Measurements from ENCODE around the gene PEX14.

PEX14 gene

DNA sequence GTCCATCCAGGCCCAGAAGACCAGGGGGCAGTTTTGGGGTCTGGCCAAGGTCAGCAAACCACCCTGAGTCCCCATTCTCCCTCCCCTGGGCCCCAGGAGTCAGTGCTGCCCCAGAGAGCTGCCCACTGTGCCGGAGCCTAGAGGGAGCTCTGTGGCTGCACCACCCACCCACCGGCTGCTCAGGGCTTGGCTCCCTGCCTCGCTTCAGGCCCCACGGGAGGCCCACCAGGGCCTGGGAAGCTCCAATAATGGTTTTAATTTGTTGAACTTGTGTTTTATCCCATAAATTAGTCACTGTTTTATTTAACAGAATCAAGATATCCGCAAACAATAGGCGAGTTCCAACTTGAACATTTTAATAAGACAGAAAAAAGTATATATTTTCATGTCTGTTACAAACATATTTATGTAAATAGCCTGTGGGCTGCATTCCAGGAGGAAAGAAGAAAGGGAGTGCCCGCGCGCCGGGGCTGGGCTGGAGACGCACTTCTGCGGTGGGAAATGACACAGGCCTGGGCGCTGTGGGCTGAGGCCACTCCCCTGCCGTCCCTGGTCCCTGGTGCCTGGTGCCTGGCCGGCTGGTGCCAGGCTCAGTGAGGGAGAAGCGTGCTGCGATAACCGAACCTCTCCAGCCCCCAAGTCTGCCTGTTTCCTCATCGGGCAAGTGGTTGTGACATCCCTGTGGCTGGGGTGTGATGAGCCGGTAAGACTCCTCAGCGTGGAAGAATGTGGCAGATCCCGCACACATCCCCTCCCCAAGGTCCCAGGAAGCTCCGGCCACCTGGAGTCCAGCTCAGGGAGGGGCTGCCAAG lies 160.5 kb downstream of the PEX14 start:
- peak; percentile 46 for DNase-seq (ENCODE audit: low spot score)

DNA sequence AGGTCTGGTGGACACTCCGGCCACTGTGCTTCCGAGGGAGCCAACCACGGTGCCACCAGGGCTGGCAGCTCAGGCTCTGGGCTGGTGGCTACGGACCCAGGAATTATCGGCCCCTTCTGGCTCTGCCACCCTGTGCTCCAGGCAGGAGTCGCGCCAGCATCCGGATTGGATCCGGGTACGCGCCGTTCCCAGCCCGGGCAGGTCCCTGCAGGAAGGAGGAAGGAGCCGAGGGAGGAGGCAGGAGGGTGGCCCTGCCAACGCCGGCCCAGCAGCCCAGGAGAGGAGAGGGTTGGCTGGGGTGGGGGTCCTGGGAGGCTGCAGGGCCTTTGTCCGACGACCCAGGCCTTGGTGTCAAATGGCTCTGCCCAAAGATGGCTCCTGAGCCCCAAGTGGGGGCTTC lies 161.2 kb downstream of the PEX14 start:
- no peak for DNase-seq (ENCODE audit: low spot score)

DNA sequence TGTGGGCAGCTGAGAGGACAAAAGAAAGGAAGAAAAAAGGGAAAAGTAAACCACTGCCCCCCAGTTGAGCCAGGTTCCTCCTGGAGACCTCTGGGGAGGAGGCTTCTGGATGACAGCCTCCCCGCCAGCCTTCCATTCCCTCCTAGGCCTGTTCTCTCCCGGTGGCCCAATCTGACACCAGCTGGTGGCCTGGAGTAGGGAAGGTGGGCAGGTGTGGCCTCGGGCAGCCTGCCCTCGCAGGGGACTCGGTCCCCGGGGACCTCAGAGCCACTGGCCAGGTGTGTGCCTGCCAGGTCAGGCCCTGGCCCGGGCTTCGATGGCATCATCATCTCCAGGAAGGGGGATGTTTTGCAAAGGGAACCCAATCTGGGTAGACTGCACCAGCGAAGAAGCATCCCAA lies 162.7 kb downstream of the PEX14 start:
- DNase-seq (ENCODE audit: low spot score), result no peak

DNA sequence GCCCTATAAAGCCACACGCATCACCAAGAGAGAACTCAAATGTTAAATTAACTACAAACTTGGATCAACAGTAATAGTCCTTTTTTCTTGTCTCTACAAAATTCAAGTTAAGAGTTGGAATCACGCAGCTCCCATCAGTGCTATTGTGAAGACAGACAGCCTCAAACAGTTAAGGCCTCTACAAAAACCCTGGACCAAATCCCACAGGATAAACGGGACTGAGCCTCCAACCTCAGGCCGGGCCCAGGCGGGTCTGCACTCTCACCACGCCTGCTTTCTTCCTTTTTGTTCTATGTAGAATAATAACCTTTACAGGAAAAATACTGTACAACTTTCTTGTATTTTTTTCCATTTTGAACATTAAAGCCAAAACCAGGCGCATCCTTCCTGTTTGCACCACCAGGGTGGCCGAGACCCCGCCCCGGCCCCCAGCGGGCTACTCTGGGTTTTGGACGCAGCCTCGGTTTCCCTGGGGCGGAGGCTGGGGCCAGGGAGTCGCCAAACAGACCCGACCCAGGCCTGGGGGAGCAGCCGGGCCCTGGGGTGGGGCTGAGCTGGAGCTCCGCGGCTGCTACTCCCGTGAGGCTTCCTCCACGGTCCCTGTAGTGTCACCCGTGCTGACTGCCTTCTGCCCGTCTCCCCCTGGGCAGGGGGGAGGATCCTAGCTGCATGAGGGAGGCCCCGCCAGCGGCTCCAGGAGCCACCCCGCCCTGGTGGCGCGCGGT lies 163.2 kb downstream of the PEX14 start:
- DNase-seq (ENCODE audit: low spot score), result no peak

GRCh38 chr1:10638559-10639005 lies 163.8 kb downstream of the PEX14 start:
- no peak for DNase-seq (ENCODE audit: low spot score)

- no peak for DNase-seq (ENCODE audit: low spot score)
Observed at GRCh38 chr1:10639011-10639774, 164.4 kb downstream of the PEX14 start.

DNA sequence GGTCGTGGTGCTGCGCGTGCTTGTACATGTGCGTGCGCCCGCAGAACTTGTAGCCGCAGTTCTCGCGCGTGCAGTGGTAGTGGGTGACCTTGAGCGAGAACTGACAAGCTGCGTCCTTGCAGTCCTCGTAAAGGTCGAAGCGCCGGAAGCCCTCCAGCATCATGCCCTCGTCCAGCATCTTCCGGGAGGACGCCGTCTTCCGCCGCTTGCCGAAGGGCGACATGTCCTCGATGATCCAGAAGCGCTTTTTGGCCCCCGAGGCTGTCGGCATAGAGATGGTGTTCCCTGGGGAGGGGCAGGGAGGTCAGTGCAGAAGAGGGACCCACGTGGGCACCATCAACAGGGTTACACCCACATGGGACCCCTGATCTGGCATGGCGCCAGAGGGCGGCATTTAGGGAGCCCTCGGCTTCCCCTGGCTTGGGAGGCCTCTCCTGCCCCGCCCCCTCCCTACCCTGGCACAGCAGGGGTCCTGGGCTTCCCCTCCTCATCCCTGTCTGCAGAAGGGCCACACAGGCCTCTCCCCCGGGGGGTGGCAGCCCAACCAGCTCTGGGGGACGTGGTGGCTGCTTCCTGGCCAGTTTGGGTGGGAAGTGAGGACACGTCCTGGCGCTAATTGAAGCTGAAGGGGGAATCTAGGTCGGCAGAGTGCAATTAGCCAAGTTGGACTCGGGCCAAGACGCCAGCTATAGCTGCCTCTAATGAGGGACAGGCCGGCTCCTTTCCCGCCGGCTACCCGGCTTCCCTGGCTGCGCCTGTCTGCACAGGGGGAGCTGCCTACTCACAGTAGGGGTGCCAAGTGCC lies 165.2 kb downstream of the PEX14 start:
- DNase-seq (ENCODE audit: low spot score), result no peak

GRCh38 chr1:10640843-10641553 lies 166.2 kb downstream of the PEX14 start:
- DNase-seq (ENCODE audit: low spot score), result no peak

- DNase-seq (ENCODE audit: low spot score), result no peak
Observed at GRCh38 chr1:10641976-10642375, 167.2 kb downstream of the PEX14 start.

GRCh38 chr1:10642403-10643080 lies 167.8 kb downstream of the PEX14 start:
- no peak for DNase-seq (ENCODE audit: low spot score)

GRCh38 chr1:10643607-10644306 lies 169.0 kb downstream of the PEX14 start:
- no peak for DNase-seq (ENCODE audit: low spot score)

GRCh38 chr1:10644307-10645128 lies 169.8 kb downstream of the PEX14 start:
- DNase-seq (ENCODE audit: low spot score), result no peak

GRCh38 chr1:10646347-10646861 lies 171.7 kb downstream of the PEX14 start:
- DNase-seq (ENCODE audit: low spot score), result peak; percentile 28

GRCh38 chr1:10647414-10648170 lies 172.8 kb downstream of the PEX14 start:
- DNase-seq (ENCODE audit: low spot score), result no peak

DNA sequence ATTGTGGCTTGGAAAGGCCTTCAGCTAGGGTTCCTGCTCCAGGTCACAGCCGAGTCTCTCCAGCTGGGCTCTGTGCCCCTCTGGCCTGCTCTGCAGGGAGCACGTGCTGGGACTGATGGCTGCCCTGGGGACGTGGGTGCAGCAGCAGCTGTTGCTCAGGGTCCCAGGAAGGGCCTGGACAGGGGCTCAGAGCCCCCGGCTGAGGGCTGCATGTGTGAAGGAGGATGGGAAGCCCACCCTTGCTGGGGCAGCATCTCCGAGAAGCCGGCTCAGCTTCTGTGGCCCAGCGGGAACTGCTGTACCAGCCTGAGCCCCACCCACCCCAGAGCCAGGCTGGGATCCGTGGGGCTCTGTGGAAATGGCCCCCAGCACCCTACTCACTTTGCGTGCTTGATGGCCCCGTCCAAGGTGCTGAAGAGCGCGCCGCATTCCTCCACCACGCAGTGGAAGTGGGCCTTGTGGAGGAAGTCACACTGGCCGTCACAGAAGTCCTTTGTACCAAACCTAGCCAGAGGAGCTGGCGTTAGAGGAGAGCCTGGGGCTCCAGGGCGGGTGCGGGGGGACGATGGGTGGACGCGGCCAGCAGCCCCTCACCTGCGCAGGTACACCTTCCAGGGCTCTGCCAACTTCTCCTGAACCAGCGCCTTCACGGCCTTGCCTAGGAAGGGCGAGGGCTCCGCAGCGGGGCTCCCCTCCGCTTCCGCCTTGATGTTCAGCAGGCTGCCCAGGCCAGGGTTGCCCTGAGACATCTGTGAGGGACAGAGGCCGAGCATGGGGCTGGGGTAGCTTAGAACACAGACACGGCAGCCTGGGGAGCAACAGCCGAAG lies 174.2 kb downstream of the PEX14 start:
- DNase-seq (ENCODE audit: low spot score), result no peak

DNA sequence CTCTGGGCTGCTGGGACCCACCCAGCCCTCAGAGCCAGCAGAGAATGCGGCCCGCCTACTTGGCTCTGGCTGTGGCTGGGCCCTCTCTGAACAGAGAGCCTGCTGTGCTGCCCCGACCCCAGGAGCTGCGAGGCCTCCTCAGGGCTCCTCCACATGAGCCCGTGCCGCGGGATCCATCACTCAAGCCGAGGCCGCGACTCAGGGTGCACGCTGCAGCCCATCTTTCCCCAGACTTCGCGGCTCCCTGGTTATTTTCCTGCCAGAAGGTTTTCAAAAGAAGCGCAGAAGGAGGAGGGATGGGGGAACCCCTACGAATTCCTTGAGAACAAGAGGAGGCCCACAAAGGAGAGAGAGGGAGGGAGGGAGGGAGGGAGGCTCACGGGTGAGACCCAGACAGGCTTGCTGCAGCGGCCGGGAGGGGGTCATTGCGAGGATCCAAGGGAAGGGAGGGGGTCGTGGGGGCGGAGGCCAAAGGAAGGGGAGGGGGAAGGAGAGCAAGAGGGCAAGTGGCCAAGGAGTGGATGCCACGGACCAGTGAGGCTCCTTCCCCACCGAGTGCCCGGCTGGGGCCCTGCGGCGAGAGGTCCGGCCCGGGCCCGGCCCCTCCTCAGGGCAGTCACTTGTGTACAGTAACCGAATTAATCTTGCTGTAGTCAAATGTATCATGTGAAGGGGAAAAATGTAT lies 174.9 kb downstream of the PEX14 start:
- DNase-seq (ENCODE audit: low spot score), result no peak

Data from SW480 (cell line).